Measurements from ENCODE around the gene TSPAN32.

The TSPAN32 gene

GRCh38 chr11:2313051-2313951 lies 11.5 kb downstream of the TSPAN32 start:
- DNase-seq (ENCODE audit: extremely low spot score, insufficient read length, low read depth) (no peak), FAIRE-seq (no peak)

- FAIRE-seq (no peak), DNase-seq (ENCODE audit: extremely low spot score, insufficient read length, low read depth) (no peak)
Measured at GRCh38 chr11:2314136-2314524, 12.3 kb downstream of the TSPAN32 start.

- no peak for FAIRE-seq
- DNase-seq (ENCODE audit: extremely low spot score, insufficient read length, low read depth): no peak
Measured at GRCh38 chr11:2314525-2315394, 12.9 kb downstream of the TSPAN32 start.

- FAIRE-seq: no peak
Measured at GRCh38 chr11:2315395-2316168, 13.8 kb downstream of the TSPAN32 start.

GRCh38 chr11:2316169-2316962 lies 14.6 kb downstream of the TSPAN32 start:
- no peak for FAIRE-seq
- DNase-seq (ENCODE audit: extremely low spot score, insufficient read length, low read depth): no peak

More at GRCh38 chr11:2315395-2316168, 13.8 kb downstream of the TSPAN32 start:
- DNase-seq (ENCODE audit: extremely low spot score, insufficient read length, low read depth): no peak

GRCh38 chr11:2316963-2317244 lies 15.1 kb downstream of the TSPAN32 start:
- no peak for FAIRE-seq
- DNase-seq (ENCODE audit: extremely low spot score, insufficient read length, low read depth): no peak

GRCh38 chr11:2317354-2318050 lies 15.7 kb downstream of the TSPAN32 start:
- no peak for FAIRE-seq
- no peak for DNase-seq (ENCODE audit: extremely low spot score, insufficient read length, low read depth)

- DNase-seq (ENCODE audit: extremely low spot score, insufficient read length, low read depth) (no peak), FAIRE-seq (no peak)
Measured at GRCh38 chr11:2318123-2318522, 16.3 kb downstream of the TSPAN32 start.

GRCh38 chr11:2318707-2319106 lies 16.9 kb downstream of the TSPAN32 start:
- no peak for FAIRE-seq

GRCh38 chr11:2319791-2320472 lies 18.1 kb downstream of the TSPAN32 start:
- no peak for FAIRE-seq
- no peak for DNase-seq (ENCODE audit: extremely low spot score, insufficient read length, low read depth)

More at GRCh38 chr11:2318707-2319106, 16.9 kb downstream of the TSPAN32 start:
- DNase-seq (ENCODE audit: extremely low spot score, insufficient read length, low read depth): no peak

- DNase-seq (ENCODE audit: extremely low spot score, insufficient read length, low read depth): no peak
- no peak for FAIRE-seq
Measured at GRCh38 chr11:2320568-2321310, 18.9 kb downstream of the TSPAN32 start.

- DNase-seq (ENCODE audit: extremely low spot score, insufficient read length, low read depth): no peak
- no peak for FAIRE-seq
Measured at GRCh38 chr11:2321311-2321683, 19.5 kb downstream of the TSPAN32 start.

- no peak for DNase-seq (ENCODE audit: extremely low spot score, insufficient read length, low read depth)
- FAIRE-seq: no peak
Measured at GRCh38 chr11:2325123-2325522, 23.3 kb downstream of the TSPAN32 start.

GRCh38 chr11:2325719-2326118 lies 23.9 kb downstream of the TSPAN32 start:
- DNase-seq (ENCODE audit: extremely low spot score, insufficient read length, low read depth) (no peak), FAIRE-seq (no peak)

GRCh38 chr11:2327032-2327431 lies 25.2 kb downstream of the TSPAN32 start:
- DNase-seq (ENCODE audit: extremely low spot score, insufficient read length, low read depth) (no peak), FAIRE-seq (no peak)

- no peak for DNase-seq (ENCODE audit: extremely low spot score, insufficient read length, low read depth)
Measured at GRCh38 chr11:2328021-2328420, 26.2 kb downstream of the TSPAN32 start.

GRCh38 chr11:2328656-2329354 lies 27.0 kb downstream of the TSPAN32 start:
- DNase-seq (ENCODE audit: extremely low spot score, insufficient read length, low read depth) (no peak), FAIRE-seq (no peak)

More at GRCh38 chr11:2328021-2328420, 26.2 kb downstream of the TSPAN32 start:
- no peak for FAIRE-seq

All from GM18507 (cell line).